Peyer's patch (tissue), 4 donors: Measurements from ENCODE around the gene VPS52.

Experiments
- POLR2A ChIP-seq, 2 donors: fragments of 450-650 bp; IDR thresholded peaks; one replicate each; pipeline ENCODE4 v1.5.1; 2017; ENCODE audit warnings: antibody characterized with exemption in 2 of 2, mild to moderate bottlenecking in 2 of 2, moderate library complexity in 2 of 2
- TF ChIP-seq, protein P1 (sequence below), 6 experiments: fragments of 450-650 bp in 4 of 6; fragments of 200-600 bp in 2 of 6; sonication (generic) in 1 of 6; IDR thresholded peaks; one replicate each; pipeline ENCODE4 v1.5.1; 2017 to 2019; ENCODE audit warnings: antibody characterized with exemption in 6 of 6, mild to moderate bottlenecking in 3 of 6, moderate library complexity in 1 of 6

DNA sequence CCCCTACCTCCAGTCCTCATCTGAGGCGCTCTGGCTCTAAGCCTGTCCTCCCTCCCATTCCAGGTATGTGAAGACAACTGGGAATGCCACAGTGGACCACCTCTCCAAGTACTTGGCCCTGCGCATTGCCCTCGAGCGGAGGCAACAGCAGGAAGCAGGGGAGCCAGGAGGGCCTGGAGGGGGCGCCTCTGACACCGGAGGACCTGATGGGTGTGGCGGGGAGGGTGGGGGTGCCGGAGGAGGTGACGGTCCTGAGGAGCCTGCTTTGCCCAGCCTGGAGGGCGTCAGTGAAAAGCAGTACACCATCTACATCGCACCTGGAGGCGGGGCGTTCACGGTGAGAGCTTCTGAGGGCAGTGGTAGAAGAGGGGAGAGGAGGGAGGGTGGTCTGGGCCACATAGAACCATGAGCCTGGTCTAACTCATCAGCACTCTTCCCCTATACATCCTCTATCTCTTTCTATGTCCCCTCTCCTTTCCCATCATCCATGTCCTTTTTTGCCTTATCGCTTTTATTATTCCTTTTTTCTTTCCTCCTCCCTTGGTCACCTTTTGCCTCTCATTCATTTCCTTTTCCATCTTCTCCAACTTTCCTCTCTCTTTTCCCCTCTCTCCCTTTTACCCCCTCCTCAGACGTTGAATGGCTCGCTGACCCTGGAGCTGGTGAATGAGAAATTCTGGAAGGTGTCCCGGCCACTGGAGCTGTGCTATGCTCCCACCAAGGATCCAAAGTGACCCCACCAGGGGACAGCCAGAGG, 59.8 kb downstream of the VPS52 start:
- TF ChIP-seq POLR2A (IDR thresholded peaks at IDR 0.05) = no peak
- TF ChIP-seq, protein P1, sequence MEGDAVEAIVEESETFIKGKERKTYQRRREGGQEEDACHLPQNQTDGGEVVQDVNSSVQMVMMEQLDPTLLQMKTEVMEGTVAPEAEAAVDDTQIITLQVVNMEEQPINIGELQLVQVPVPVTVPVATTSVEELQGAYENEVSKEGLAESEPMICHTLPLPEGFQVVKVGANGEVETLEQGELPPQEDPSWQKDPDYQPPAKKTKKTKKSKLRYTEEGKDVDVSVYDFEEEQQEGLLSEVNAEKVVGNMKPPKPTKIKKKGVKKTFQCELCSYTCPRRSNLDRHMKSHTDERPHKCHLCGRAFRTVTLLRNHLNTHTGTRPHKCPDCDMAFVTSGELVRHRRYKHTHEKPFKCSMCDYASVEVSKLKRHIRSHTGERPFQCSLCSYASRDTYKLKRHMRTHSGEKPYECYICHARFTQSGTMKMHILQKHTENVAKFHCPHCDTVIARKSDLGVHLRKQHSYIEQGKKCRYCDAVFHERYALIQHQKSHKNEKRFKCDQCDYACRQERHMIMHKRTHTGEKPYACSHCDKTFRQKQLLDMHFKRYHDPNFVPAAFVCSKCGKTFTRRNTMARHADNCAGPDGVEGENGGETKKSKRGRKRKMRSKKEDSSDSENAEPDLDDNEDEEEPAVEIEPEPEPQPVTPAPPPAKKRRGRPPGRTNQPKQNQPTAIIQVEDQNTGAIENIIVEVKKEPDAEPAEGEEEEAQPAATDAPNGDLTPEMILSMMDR (IDR thresholded peaks at IDR 0.05) = no peak
